ENCODE results near the gene LIF. TPM values are rescaled to one million over a fixed set of nuclear protein-coding genes. Genes with fewer than 3 reads are reported as not detected.

The LIF gene
- polyA plus RNA-seq (2012; rRNA removed): 24.6 and 36.5 TPM in 2 replicates
- polyA plus RNA-seq (2012; cell fraction: cytosol; rRNA removed): 3.6 and 4.4 TPM in 2 replicates
- 95.4 and 196 TPM in 2 replicates for polyA plus RNA-seq (2012; cell fraction: nucleus; rRNA removed)

DNA sequence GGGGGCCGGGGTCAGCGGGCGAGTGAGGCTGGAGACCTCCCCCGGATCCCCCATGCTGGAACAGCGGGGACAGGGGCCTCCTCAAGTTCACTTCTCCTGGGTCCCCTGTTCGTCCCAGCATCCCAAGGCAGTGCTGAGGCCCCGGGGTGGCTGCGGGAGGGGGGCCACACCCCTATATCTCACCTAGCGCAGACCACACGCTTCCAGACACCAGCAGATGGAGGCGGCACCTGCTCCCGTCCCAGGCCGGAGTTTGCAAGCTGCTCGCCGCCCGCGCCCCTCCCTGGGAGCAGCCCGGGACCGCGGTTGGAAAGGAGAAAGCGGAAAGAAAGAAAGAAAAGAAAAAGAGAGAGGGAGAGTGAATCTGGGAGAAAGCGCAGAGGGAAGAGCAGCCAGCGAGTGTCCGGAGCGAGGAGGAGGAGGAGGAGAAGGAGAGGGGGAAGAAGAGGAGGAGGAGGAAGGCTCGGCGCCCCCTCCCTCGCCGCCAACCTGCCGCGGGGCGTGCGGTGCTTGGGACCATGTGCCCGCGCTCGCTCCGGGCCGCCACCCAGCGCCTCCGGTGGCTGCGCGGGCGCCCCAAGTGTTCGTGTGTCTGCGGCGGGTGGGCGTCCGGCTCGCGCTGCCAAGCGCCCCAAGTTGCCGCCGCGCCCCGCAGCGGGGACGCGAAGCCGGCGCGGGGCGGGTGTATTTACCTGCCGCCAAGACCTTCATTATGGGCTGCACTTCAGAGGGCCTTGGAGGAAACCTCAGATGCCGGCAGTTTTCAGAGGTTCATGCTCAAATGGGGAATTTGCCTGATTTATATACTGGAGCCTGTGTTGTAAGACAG lies at the start of gene LIF:
Gene LIF (minus strand): TSS at position 775 of the 829 bp plus-strand sequence. CDS start 64 bp downstream, at position 711.
- H3K27me3 ChIP-seq (ENCODE audit: insufficient read depth): no peaks in the 10 kb centered on the region
- peaks cover 0 to 4% of the 10 kb centered on the region in 2 experiments for H3K36me3 ChIP-seq (replicated peaks in 1 of 2; ENCODE audit: control insufficient read depth in 1 of 2, insufficient read depth in 2 of 2, low read length in 1 of 2)
- no peaks in the 10 kb centered on the region for H4K20me1 ChIP-seq (ENCODE audit: insufficient read depth)
- H3F3A ChIP-seq (replicated peaks; ENCODE audit: insufficient read depth): peaks cover 6% of the 10 kb centered on the region
- POLR2A ChIA-PET: no interaction called here
- H3K4me2 ChIP-seq: peak within 1 kb of the TSS; percentile 96
- peak within 1 kb of the TSS; percentile 98 for H2AFZ ChIP-seq (ENCODE audit: low read depth)
- H3K4me1 ChIP-seq (ENCODE audit: control insufficient read depth in 1 of 2, insufficient read depth in 2 of 2, low read depth in 1 of 2, low read length in 1 of 2): peaks cover 13 to 21% of the 10 kb centered on the region in 2 experiments; a peak in 3 of 4 replicates
- H3K79me2 ChIP-seq (ENCODE audit: insufficient read depth): peaks cover 15% of the 10 kb centered on the region; the same call in 1 of the 2 replicates
- H3K9ac ChIP-seq: peak within 1 kb of the TSS; percentile 87
- peak; percentile 83 for DNase-seq
- WGBS (ENCODE audit: low lambda C conversion rate): 25% methylated on average over 26 of the region's 64 CpGs
- H3K9me3 ChIP-seq: no peaks in the 10 kb centered on the region
- H3K27ac ChIP-seq (ENCODE audit: low read depth in 2 of 2, low read length in 1 of 2): peak within 1 kb of the TSS in 1 of 2 experiments; percentile 54; a peak in 3 of 4 replicates
- CTCF ChIA-PET: interaction anchor here (1.2 to 1.8 kb wide), 2 partner anchors 9 to 44 kb away, joined by 3 to 10 read pairs; no protein-coding TSS in a partner anchor
- no peak for TF ChIP-seq GABPA (IDR thresholded peaks at IDR 0.05; ENCODE audit: low read depth)
- no peak for TF ChIP-seq RXRA (IDR thresholded peaks at IDR 0.05; ENCODE audit: borderline replicate concordance, low read depth)
- TF ChIP-seq POLR2AphosphoS5 (IDR thresholded peaks at IDR 0.05; ENCODE audit: low read depth, low read length): peak; percentile 22; the same call in 1 of the 2 replicates
- no peak for TF ChIP-seq ELF1 (IDR thresholded peaks at IDR 0.05)
- TF ChIP-seq, protein P1, sequence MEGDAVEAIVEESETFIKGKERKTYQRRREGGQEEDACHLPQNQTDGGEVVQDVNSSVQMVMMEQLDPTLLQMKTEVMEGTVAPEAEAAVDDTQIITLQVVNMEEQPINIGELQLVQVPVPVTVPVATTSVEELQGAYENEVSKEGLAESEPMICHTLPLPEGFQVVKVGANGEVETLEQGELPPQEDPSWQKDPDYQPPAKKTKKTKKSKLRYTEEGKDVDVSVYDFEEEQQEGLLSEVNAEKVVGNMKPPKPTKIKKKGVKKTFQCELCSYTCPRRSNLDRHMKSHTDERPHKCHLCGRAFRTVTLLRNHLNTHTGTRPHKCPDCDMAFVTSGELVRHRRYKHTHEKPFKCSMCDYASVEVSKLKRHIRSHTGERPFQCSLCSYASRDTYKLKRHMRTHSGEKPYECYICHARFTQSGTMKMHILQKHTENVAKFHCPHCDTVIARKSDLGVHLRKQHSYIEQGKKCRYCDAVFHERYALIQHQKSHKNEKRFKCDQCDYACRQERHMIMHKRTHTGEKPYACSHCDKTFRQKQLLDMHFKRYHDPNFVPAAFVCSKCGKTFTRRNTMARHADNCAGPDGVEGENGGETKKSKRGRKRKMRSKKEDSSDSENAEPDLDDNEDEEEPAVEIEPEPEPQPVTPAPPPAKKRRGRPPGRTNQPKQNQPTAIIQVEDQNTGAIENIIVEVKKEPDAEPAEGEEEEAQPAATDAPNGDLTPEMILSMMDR (IDR thresholded peaks at IDR 0.05): peak; percentile 40
- TF ChIP-seq, protein P2, sequence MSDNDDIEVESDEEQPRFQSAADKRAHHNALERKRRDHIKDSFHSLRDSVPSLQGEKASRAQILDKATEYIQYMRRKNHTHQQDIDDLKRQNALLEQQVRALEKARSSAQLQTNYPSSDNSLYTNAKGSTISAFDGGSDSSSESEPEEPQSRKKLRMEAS (IDR thresholded peaks at IDR 0.05; ENCODE audit: low read depth): peak; percentile 32; the same call in 1 of the 2 replicates
- TF ChIP-seq TCF12 (IDR thresholded peaks at IDR 0.05): peak; percentile 6; the same call in 1 of the 2 replicates
- TF ChIP-seq GATA2 (CRISPR knock-in tag; IDR thresholded peaks at IDR 0.05): no peak
- no peak for TF ChIP-seq NRF1 (IDR thresholded peaks at IDR 0.05; ENCODE audit: low read depth, low read length)
- TF ChIP-seq, protein P3, sequence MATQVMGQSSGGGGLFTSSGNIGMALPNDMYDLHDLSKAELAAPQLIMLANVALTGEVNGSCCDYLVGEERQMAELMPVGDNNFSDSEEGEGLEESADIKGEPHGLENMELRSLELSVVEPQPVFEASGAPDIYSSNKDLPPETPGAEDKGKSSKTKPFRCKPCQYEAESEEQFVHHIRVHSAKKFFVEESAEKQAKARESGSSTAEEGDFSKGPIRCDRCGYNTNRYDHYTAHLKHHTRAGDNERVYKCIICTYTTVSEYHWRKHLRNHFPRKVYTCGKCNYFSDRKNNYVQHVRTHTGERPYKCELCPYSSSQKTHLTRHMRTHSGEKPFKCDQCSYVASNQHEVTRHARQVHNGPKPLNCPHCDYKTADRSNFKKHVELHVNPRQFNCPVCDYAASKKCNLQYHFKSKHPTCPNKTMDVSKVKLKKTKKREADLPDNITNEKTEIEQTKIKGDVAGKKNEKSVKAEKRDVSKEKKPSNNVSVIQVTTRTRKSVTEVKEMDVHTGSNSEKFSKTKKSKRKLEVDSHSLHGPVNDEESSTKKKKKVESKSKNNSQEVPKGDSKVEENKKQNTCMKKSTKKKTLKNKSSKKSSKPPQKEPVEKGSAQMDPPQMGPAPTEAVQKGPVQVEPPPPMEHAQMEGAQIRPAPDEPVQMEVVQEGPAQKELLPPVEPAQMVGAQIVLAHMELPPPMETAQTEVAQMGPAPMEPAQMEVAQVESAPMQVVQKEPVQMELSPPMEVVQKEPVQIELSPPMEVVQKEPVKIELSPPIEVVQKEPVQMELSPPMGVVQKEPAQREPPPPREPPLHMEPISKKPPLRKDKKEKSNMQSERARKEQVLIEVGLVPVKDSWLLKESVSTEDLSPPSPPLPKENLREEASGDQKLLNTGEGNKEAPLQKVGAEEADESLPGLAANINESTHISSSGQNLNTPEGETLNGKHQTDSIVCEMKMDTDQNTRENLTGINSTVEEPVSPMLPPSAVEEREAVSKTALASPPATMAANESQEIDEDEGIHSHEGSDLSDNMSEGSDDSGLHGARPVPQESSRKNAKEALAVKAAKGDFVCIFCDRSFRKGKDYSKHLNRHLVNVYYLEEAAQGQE (IDR thresholded peaks at IDR 0.05; ENCODE audit: low read depth, low read length): no peak
- no peak for TF ChIP-seq RFX5 (IDR thresholded peaks at IDR 0.05; ENCODE audit: low read length)
- TF ChIP-seq, protein P4, sequence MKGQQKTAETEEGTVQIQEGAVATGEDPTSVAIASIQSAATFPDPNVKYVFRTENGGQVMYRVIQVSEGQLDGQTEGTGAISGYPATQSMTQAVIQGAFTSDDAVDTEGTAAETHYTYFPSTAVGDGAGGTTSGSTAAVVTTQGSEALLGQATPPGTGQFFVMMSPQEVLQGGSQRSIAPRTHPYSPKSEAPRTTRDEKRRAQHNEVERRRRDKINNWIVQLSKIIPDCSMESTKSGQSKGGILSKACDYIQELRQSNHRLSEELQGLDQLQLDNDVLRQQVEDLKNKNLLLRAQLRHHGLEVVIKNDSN (IDR thresholded peaks at IDR 0.05; ENCODE audit: borderline replicate concordance, low read depth): no peak
- no peak for TF ChIP-seq NFIC (IDR thresholded peaks at IDR 0.05; ENCODE audit: borderline replicate concordance)
- TF ChIP-seq, protein P5, sequence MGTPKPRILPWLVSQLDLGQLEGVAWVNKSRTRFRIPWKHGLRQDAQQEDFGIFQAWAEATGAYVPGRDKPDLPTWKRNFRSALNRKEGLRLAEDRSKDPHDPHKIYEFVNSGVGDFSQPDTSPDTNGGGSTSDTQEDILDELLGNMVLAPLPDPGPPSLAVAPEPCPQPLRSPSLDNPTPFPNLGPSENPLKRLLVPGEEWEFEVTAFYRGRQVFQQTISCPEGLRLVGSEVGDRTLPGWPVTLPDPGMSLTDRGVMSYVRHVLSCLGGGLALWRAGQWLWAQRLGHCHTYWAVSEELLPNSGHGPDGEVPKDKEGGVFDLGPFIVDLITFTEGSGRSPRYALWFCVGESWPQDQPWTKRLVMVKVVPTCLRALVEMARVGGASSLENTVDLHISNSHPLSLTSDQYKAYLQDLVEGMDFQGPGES (IDR thresholded peaks at IDR 0.05; ENCODE audit: low read depth, low read length): no peak
- 0 out of 2 replicates have a peak, but pooled peaks have one; percentile 10 for TF ChIP-seq SIN3A (IDR thresholded peaks at IDR 0.05; ENCODE audit: borderline replicate concordance, low read depth, low read length)
- H3K9me2 ChIP-seq: no peaks in the 10 kb centered on the region
- H3K4me3 ChIP-seq (ENCODE audit: low read depth in 2 of 2, low read length in 1 of 2): peak within 1 kb of the TSS; percentile 58 to 74

All from SK-N-SH (cell line).